Testis (tissue), 2 donors: ENCODE data around the gene NSMF.

ENCODE experiments used
- POLR2A ChIP-seq: fragments of 450-650 bp; IDR thresholded peaks from one replicate; pipeline ENCODE4 v1.6.1; 2017; ENCODE audit warnings: antibody characterized with exemption, mild to moderate bottlenecking, moderate library complexity
- TF ChIP-seq, protein P1 (sequence below), 3 experiments: fragments of 450-650 bp in 2 of 3; fragments of 200-600 bp in 1 of 3; sonication (generic) in 1 of 3; IDR thresholded peaks; one replicate each; pipeline ENCODE4 v1.5.1; 2016 to 2019; ENCODE audit warnings: antibody characterized with exemption in 3 of 3, mild to moderate bottlenecking in 2 of 3, moderate library complexity in 1 of 3

DNA sequence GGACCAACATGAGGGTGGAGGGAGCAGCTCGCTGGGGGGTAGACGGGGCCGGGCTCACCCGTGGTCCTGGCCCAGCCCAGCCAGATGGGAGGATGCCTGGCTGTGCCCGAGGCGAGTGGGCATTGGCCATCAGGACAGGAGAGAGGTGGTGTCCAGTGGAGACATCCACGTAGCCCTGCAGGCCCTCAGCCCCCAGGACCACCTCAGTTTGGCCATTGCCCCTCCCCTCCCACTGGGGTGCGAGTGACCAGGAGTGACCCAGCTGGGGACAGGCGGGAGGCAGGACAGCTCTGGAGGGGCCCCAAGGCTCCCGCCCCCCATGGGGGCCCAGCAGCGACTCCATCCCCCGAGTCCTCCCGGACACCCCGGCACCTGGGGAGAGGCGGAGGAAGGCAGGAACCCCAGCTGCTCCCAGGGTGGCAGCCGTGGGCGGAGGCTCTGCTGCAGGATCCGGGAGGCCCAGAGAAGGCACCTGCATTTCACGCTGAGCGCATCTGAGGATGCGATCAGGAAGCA lies 27.7 kb downstream of the NSMF start:
- no peak for TF ChIP-seq POLR2A
- TF ChIP-seq, protein P1, sequence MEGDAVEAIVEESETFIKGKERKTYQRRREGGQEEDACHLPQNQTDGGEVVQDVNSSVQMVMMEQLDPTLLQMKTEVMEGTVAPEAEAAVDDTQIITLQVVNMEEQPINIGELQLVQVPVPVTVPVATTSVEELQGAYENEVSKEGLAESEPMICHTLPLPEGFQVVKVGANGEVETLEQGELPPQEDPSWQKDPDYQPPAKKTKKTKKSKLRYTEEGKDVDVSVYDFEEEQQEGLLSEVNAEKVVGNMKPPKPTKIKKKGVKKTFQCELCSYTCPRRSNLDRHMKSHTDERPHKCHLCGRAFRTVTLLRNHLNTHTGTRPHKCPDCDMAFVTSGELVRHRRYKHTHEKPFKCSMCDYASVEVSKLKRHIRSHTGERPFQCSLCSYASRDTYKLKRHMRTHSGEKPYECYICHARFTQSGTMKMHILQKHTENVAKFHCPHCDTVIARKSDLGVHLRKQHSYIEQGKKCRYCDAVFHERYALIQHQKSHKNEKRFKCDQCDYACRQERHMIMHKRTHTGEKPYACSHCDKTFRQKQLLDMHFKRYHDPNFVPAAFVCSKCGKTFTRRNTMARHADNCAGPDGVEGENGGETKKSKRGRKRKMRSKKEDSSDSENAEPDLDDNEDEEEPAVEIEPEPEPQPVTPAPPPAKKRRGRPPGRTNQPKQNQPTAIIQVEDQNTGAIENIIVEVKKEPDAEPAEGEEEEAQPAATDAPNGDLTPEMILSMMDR (IDR thresholded peaks at IDR 0.05): no peak
